HT-29 (cell line): Measurements from ENCODE around the gene MRPS11. TPM values are rescaled to one million over a fixed set of nuclear protein-coding genes. Genes with fewer than 3 reads are reported as not detected.

Experiments
- total RNA-seq: library from RNA; depleted of rRNA; stranded (reverse); fragments of >200 nt; shearing (Covaris generic); gene quantifications from 2 replicates; pipeline ENCODE4 v1.2.3, GENCODE V29; 2014; rRNA removed

Gene MRPS11
- total RNA-seq, 1 experiment from 2014 or later: 92.3 TPM

Other genes with a start within 250 kb of the MRPS11 start
- gene NTRK3, start 211.0 kb upstream of the MRPS11 start, total RNA-seq: not detected in 2 replicates
- 33.7 and 47.3 TPM in 2 replicates for gene MRPL46, start 320 bp upstream of the MRPS11 start, total RNA-seq
- gene DET1, start 79.0 kb downstream of the MRPS11 start, total RNA-seq: 8.5 and 9.3 TPM in 2 replicates
- gene AEN, start 153.6 kb downstream of the MRPS11 start, total RNA-seq: 170 and 177 TPM in 2 replicates
- gene ISG20, start 171.3 kb downstream of the MRPS11 start, total RNA-seq: 59.0 and 60.2 TPM in 2 replicates